ENCODE data around the gene DDI2.

Gene DDI2

GRCh38 chr1:15676010-15676409 is 58.8 kb downstream of the DDI2 start:
- no peak overlapping the region for H3K4me3 ChIP-seq (ENCODE audit: low read depth, low read length)
- no peak for DNase-seq (ENCODE audit: low read depth)

GRCh38 chr1:15676688-15677661 is 59.7 kb downstream of the DDI2 start:
- H3K4me3 ChIP-seq (ENCODE audit: low read depth, low read length), result no peak overlapping the region
- no peak for TF ChIP-seq MAX (IDR thresholded peaks at IDR 0.05; ENCODE audit: low read depth, low read length)
- no peak for TF ChIP-seq MYC (IDR thresholded peaks at IDR 0.05; ENCODE audit: low read depth, low read length)
- no peak for TF ChIP-seq POLR2A (IDR thresholded peaks at IDR 0.05; ENCODE audit: extremely low read depth, insufficient read length)
- no peak for TF ChIP-seq CTCF (IDR thresholded peaks at IDR 0.05; ENCODE audit: low read depth, low read length)
- DNase-seq (ENCODE audit: low read depth), result no peak

More at GRCh38 chr1:15676010-15676409, 58.8 kb downstream of the DDI2 start:
- no peak for TF ChIP-seq CTCF (IDR thresholded peaks at IDR 0.05; ENCODE audit: low read depth, low read length)
- no peak for TF ChIP-seq MYC (IDR thresholded peaks at IDR 0.05; ENCODE audit: low read depth, low read length)

- TF ChIP-seq MYC (IDR thresholded peaks at IDR 0.05; ENCODE audit: low read depth, low read length), result no peak
- TF ChIP-seq CTCF (IDR thresholded peaks at IDR 0.05; ENCODE audit: low read depth, low read length), result no peak
- TF ChIP-seq POLR2A (IDR thresholded peaks at IDR 0.05; ENCODE audit: extremely low read depth, insufficient read length), result no peak
- TF ChIP-seq MAX (IDR thresholded peaks at IDR 0.05; ENCODE audit: low read depth, low read length), result no peak
- peak; percentile 54 for DNase-seq (ENCODE audit: low read depth)
- H3K4me3 ChIP-seq (ENCODE audit: low read depth, low read length), result no peak overlapping the region
Observed at GRCh38 chr1:15678578-15678977, 61.3 kb downstream of the DDI2 start.

- no peak for DNase-seq (ENCODE audit: low read depth)
- TF ChIP-seq MYC (IDR thresholded peaks at IDR 0.05; ENCODE audit: low read depth, low read length) (no peak), CTCF (IDR thresholded peaks at IDR 0.05; ENCODE audit: low read depth, low read length) (no peak), POLR2A (IDR thresholded peaks at IDR 0.05; ENCODE audit: extremely low read depth, insufficient read length) (no peak), MAX (IDR thresholded peaks at IDR 0.05; ENCODE audit: low read depth, low read length) (no peak)
- no peak overlapping the region for H3K4me3 ChIP-seq (ENCODE audit: low read depth, low read length)
Observed at GRCh38 chr1:15680131-15680530, 62.9 kb downstream of the DDI2 start.

GRCh38 chr1:15680561-15681348 is 63.5 kb downstream of the DDI2 start:
- peak; percentile 65 for DNase-seq (ENCODE audit: low read depth)
- TF ChIP-seq POLR2A (IDR thresholded peaks at IDR 0.05; ENCODE audit: extremely low read depth, insufficient read length) (no peak), MYC (IDR thresholded peaks at IDR 0.05; ENCODE audit: low read depth, low read length) (no peak), CTCF (IDR thresholded peaks at IDR 0.05; ENCODE audit: low read depth, low read length) (no peak), MAX (IDR thresholded peaks at IDR 0.05; ENCODE audit: low read depth, low read length) (no peak)
- H3K4me3 ChIP-seq (ENCODE audit: low read depth, low read length), result no peak overlapping the region
